Prostate gland (tissue), 2 donors: ENCODE measurements around the gene AEN.

Source experiments
- POLR2A ChIP-seq: fragments of 450-650 bp; IDR thresholded peaks from one replicate; pipeline ENCODE4 v1.6.1; 2016; ENCODE audit warnings: antibody characterized with exemption, mild to moderate bottlenecking
- POLR2AphosphoS5 ChIP-seq: sonication (generic); formaldehyde crosslinking; IDR thresholded peaks from one replicate; pipeline ENCODE4 v1.6.1; 2017; ENCODE audit warnings: antibody characterized with exemption
- TF ChIP-seq, protein P1 (sequence below), 4 experiments: fragments of 200-600 bp in 2 of 4; fragments of 450-650 bp in 2 of 4; sonication (generic) in 2 of 4; IDR thresholded peaks; 1 replicate in 3 of 4; 2 replicates in 1 of 4; pipeline ENCODE4 v1.5.1; 2016 to 2019; ENCODE audit warnings: antibody characterized with exemption in 4 of 4, mild to moderate bottlenecking in 2 of 4, moderate library complexity in 2 of 4

DNA sequence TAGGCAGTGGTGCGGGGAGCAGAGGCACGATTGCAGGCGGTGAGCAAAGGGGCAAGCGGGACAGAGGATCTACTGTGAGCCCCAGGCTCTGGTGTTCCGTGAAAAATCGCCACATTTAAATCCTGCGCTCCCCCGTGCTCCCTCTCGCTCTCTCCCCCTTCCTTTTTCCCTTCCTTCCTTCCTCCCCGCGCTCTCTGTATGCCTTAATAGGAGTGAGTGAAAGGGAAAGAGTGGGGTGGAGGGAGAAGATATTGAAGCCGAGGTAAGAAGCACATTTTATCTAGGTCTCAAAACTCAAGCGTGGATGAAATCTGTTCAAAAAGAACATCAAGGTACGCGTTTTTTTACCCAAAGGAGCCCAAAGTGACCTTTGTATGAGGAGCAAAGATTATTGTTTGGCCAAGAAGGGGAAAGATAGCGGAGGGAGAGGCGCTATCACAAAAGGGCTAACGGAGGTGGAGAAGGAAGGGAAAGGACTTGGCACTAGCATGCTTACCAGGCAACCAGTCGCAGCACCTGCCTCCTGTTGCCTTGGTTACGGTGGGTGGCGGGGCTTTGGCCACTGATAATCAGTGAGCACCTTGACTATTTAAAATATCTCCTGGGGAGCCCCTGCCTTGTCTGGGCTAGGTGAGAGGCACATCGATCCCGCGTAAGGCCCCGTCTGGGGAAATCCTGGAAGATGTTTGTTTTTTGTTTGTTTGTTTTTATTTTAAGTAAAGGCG, 14.9 kb upstream of the AEN start:
- TF ChIP-seq, protein P1, sequence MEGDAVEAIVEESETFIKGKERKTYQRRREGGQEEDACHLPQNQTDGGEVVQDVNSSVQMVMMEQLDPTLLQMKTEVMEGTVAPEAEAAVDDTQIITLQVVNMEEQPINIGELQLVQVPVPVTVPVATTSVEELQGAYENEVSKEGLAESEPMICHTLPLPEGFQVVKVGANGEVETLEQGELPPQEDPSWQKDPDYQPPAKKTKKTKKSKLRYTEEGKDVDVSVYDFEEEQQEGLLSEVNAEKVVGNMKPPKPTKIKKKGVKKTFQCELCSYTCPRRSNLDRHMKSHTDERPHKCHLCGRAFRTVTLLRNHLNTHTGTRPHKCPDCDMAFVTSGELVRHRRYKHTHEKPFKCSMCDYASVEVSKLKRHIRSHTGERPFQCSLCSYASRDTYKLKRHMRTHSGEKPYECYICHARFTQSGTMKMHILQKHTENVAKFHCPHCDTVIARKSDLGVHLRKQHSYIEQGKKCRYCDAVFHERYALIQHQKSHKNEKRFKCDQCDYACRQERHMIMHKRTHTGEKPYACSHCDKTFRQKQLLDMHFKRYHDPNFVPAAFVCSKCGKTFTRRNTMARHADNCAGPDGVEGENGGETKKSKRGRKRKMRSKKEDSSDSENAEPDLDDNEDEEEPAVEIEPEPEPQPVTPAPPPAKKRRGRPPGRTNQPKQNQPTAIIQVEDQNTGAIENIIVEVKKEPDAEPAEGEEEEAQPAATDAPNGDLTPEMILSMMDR (IDR thresholded peaks at IDR 0.05): no peak
- TF ChIP-seq POLR2A: no peak
- no peak for TF ChIP-seq POLR2AphosphoS5
